Common myeloid progenitor, CD34-positive (primary cell): ENCODE data around the gene EAF2.

Experiments
- CTCF ChIA-PET: fragments of 350-600 bp; sonication (Branson Sonifier 250); formaldehyde crosslinking; loops from one replicate; lab custom pipeline; 2021; ENCODE audit warnings: antibody characterized with exemption; lab: Charles Lee
- POLR2A ChIA-PET: fragments of 350-600 bp; sonication (Branson Sonifier 250); formaldehyde crosslinking; loops from one replicate; lab custom pipeline; 2021; ENCODE audit warnings: antibody characterized with exemption; lab: Charles Lee
- DNase-seq, 3 donors: peaks; one replicate each; pipeline versions ENCODE4 v3.0.0 to v3.0.0-alpha.2; 2013
- H3K27ac ChIP-seq, 2 experiments: 1 replicate in 1 of 2; 2 replicates in 1 of 2; pipeline ENCODE4 v1.7.0; 2013; ENCODE audit warnings: inconsistent platforms in 2 of 2, low read length in 2 of 2, mild to moderate bottlenecking in 2 of 2, low read depth in 1 of 2, moderate library complexity in 1 of 2; ENCODE audit not compliant: severe bottlenecking in 2 of 2, insufficient read depth in 1 of 2, poor library complexity in 1 of 2
- H3K27me3 ChIP-seq, 5 experiments: replicated peaks in 2 of 5; 1 replicate in 3 of 5; 2 replicates in 2 of 5; pipeline versions ENCODE4 v1.6.1 to v1.7.0; 2013; ENCODE audit warnings: low read length in 4 of 5, mild to moderate bottlenecking in 2 of 5, moderate library complexity in 2 of 5, inconsistent platforms in 1 of 5; ENCODE audit not compliant: insufficient read depth in 5 of 5, control insufficient read depth in 4 of 5
- H3K36me3 ChIP-seq, 4 experiments: 1 replicate in 2 of 4; 2 replicates in 2 of 4; pipeline versions ENCODE4 v1.6.1 to v1.7.0; 2013; ENCODE audit warnings: low read length in 3 of 4, control low read depth in 1 of 4, mild to moderate bottlenecking in 1 of 4; ENCODE audit not compliant: control insufficient read depth in 4 of 4, insufficient read depth in 4 of 4
- H3K4me1 ChIP-seq, 4 experiments: 1 replicate in 3 of 4; 2 replicates in 1 of 4; pipeline versions ENCODE4 v1.6.1 to v1.7.1; 2013; ENCODE audit warnings: low read length in 3 of 4, mild to moderate bottlenecking in 3 of 4, control low read depth in 1 of 4, inconsistent platforms in 1 of 4, moderate library complexity in 1 of 4; ENCODE audit not compliant: control insufficient read depth in 4 of 4, insufficient read depth in 4 of 4; ENCODE audit errors: control extremely low read depth in 1 of 4
- H3K4me3 ChIP-seq, 7 experiments: 1 replicate in 4 of 7; 2 replicates in 3 of 7; pipeline versions ENCODE4 v1.5.1 to v1.7.0; 2013; ENCODE audit warnings: mild to moderate bottlenecking in 7 of 7, low read length in 6 of 7, moderate library complexity in 6 of 7, inconsistent platforms in 2 of 7, low read depth in 2 of 7, control low read depth in 1 of 7; ENCODE audit not compliant: insufficient read depth in 4 of 7, control insufficient read depth in 1 of 7; ENCODE audit errors: extremely low read depth in 1 of 7
- H3K9me3 ChIP-seq, 5 experiments: 1 replicate in 4 of 5; 2 replicates in 1 of 5; pipeline versions ENCODE4 v1.6.1 to v1.7.1; 2013; ENCODE audit warnings: low read length in 4 of 5, mild to moderate bottlenecking in 2 of 5, inconsistent platforms in 1 of 5, low read depth in 1 of 5, moderate library complexity in 1 of 5; ENCODE audit not compliant: control insufficient read depth in 4 of 5, insufficient read depth in 2 of 5; ENCODE audit errors: control extremely low read depth in 1 of 5
- WGBS: methylation state at CpG from one replicate; pipeline ENCODE4 v1.1.5; 2013; ENCODE audit not compliant: insufficient coverage; 5-methylcytosine and 5-hydroxymethylcytosine counted together

EAF2 gene

DNA sequence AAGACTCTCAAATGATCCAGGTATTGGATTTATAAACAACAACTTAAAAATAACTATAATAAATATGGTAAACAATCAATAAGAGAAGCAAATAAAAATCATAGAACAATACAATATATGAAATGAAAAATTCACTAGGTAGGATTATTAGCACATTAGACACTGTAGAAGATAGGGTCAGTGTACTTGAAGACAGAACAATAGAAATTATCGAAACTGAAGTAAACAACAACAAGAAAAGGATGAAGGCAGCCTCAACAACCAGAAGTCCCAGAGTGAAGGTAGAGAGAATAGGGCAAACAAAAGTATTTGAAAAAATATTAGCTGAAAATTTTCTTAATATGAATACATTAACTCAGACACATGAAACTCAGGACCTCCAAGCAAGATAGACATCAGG is 12.0 kb upstream of the EAF2 start:
- WGBS, result 100% methylated on average over 1 of the region's 1 CpG
- peaks cover 0 to 34% (median 6%) of the 10 kb centered on the region in 5 experiments for H3K9me3 ChIP-seq
- H3K36me3 ChIP-seq, result peaks cover 34 to 91% (median 61%) of the 10 kb centered on the region in 4 experiments
- H3K4me3 ChIP-seq, result no peak overlapping the region
- H3K27ac ChIP-seq, result no peak overlapping the region
- peaks cover 0 to 4% (median under 1%) of the 10 kb centered on the region in 4 experiments for H3K4me1 ChIP-seq
- DNase-seq, result peak in 1 of 3 donors; percentile 14
- ChIA-PET CTCF (no interaction called here), POLR2A (no interaction called here)
- H3K27me3 ChIP-seq, result no peaks in the 10 kb centered on the region

DNA sequence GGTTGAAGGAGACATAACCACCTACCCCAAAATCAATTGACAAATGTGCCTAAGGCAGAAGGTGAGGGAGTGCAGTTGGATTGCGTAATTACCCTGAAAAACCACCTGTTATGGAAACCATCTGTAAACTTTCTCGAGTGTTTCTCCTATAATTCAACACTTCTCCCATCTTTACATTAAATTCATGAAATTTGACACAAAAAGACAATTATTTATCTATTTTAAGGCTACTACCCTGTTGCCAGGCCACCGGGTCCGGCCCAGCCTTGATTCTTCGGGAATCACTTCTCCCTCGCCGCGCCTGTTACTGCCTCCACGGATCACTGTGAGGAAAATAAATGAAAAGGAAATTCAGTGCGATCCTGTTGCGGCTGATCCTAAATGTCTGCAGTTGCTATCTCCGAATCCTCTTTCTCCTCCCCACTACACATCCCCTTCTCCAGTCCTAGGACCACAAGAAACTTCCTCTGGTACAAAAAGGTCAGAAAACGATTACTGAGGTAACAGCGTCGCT is 795 bp upstream of the EAF2 start:
- DNase-seq, result peak in 2 of 3 donors; percentile 49 to 52
- peak overlapping the region; percentile 82 to 93 for H3K27ac ChIP-seq
- H3K36me3 ChIP-seq, result peaks cover 12 to 32% (median 15%) of the 10 kb centered on the region in 4 experiments
- no peaks in the 10 kb centered on the region for H3K9me3 ChIP-seq
- H3K4me3 ChIP-seq, result peak overlapping the region; percentile 58 to 100 (median 90)
- POLR2A ChIA-PET, result no interaction called here
- peaks cover 17 to 48% (median 27%) of the 10 kb centered on the region in 4 experiments for H3K4me1 ChIP-seq
- CTCF ChIA-PET, result no interaction called here
- 14% methylated on average over 15 of the region's 15 CpGs for WGBS
- H3K27me3 ChIP-seq, result no peaks in the 10 kb centered on the region

GRCh38 chr3:121835465-121835801 is 424 bp downstream of the EAF2 start:
- CTCF ChIA-PET, result no interaction called here
- Histone ChIP-seq H3K27ac (peak overlapping the region; percentile 82 to 88), H3K27me3 (no peaks in the 10 kb centered on the region), H3K36me3 (peaks cover 9 to 28% (median 18%) of the 10 kb centered on the region in 4 experiments), H3K9me3 (peaks cover 0 to 2% (median 0%) of the 10 kb centered on the region in 5 experiments), H3K4me3 (peak overlapping the region; percentile 56 to 100 (median 90)), H3K4me1 (peaks cover 17 to 48% (median 25%) of the 10 kb centered on the region in 4 experiments)
- POLR2A ChIA-PET, result interaction anchor here (1.0 kb wide), 1 partner anchor 10 kb away, joined by 3 read pairs; no protein-coding TSS in a partner anchor
- no peak for DNase-seq
- 0% methylated on average over 9 of the region's 11 CpGs for WGBS

DNA sequence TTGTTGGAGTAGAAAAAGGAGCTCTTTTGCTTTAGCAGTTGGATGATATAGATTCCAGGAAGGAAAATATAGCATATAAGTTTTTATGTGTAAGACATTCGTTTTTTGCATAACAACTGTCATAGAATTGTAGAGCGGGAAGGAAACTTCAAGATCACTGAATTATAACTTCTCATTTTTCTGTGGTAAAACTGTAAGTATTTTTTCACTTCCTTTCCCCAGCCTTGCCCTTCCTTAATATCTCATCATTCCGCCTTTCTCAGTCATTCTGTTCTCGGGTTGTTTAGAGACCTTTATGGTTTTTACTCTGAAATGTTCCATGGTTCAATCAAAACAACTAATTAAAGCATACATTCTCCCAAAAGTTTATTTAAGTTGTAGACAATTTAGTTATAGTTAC is 1.1 kb downstream of the EAF2 start:
- H3K27ac ChIP-seq, result peak overlapping the region; percentile 82 to 88
- H3K36me3 ChIP-seq, result peaks cover 9 to 23% (median 15%) of the 10 kb centered on the region in 4 experiments
- peaks cover 0 to 2% (median 0%) of the 10 kb centered on the region in 5 experiments for H3K9me3 ChIP-seq
- WGBS, result no CpG with 5 or more reads among the region's 4 CpGs
- POLR2A ChIA-PET, result interaction anchor here (0.6 to 1.0 kb wide), 2 partner anchors 9 to 38 kb away, joined by 3 read pairs; no protein-coding TSS in a partner anchor
- CTCF ChIA-PET, result no interaction called here
- H3K4me1 ChIP-seq, result peaks cover 17 to 48% (median 25%) of the 10 kb centered on the region in 4 experiments
- peak; percentile 25 to 72 (median 62) for DNase-seq
- H3K4me3 ChIP-seq, result peak overlapping the region in 6 of 7 experiments; percentile 79 to 100 (median 94)
- no peaks in the 10 kb centered on the region for H3K27me3 ChIP-seq

DNA sequence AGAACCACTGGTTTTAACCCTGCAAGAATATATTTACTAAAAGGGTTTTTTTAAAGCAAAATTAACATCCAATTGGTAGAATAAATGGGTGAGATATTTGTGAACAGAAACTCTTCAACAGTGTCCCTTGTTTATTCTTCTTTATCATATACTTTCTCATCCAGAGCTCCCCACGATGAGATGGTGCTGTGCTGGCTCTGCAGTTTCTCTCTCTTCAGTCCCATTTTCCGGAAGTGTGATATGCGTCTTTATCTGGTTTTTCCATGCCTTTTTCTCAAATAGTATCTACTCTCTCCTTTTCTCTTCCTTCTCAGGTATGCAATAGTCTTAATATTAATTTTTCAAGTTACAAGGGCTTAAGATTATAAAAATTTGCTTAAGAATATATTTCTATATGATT is 1.5 kb downstream of the EAF2 start:
- Histone ChIP-seq H3K9me3 (peaks cover 0 to 2% (median 0%) of the 10 kb centered on the region in 5 experiments), H3K4me3 (peak overlapping the region in 6 of 7 experiments; percentile 79 to 100 (median 94)), H3K4me1 (peaks cover 17 to 46% (median 25%) of the 10 kb centered on the region in 4 experiments), H3K27ac (peak overlapping the region; percentile 82 to 88), H3K36me3 (peaks cover 9 to 19% (median 13%) of the 10 kb centered on the region in 4 experiments), H3K27me3 (no peaks in the 10 kb centered on the region)
- WGBS, result 0% methylated on average over 1 of the region's 3 CpGs
- peak in 2 of 3 donors; percentile 9 to 25 for DNase-seq
- CTCF ChIA-PET, result no interaction called here
- POLR2A ChIA-PET, result interaction anchor here (0.6 to 1.0 kb wide), 2 partner anchors 9 to 37 kb away, joined by 3 read pairs; no protein-coding TSS in a partner anchor

DNA sequence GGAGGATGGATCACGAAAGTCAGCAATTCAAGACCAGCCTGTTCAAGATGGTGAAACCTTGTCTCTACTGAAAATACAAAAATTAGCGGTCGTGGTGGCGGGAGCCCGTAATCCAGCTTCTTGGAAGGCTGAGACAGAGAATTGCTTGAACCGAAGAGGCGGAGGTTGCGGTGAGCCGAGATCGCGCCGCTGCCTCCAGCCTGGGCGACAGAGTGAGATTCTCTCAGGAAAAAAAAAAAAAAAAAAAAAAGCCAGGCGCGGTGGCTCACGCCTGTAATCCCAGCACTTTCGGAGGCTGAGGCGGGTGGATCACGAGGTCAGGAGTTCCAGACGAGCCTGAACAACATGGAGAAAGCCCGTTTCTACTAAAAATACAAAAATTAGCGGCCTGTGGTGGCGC is 5.0 kb downstream of the EAF2 start:
- whole genome bisulfite sequencing, result 96% methylated on average over 10 of the region's 23 CpGs
- CTCF ChIA-PET, result no interaction called here

DNA sequence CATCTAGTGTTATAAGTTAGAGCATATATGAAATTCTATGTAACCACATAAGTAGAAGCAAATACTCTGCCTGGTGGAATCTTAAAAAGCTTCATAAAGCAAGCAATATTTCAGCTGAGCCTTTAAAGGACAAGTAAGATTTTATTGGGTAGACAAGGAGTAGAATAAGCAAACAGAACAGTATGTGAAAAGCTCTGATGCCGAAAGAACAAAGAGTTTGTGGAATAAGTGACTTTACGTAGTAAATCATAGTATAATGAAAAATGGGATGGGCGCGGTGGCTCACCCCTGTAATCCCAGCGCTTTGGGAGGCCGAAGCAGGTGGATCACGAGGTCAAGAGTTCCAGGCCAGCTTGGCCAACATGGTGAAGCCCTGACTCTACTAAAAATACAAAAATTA is 9.9 kb downstream of the EAF2 start:
- CTCF ChIA-PET, result interaction anchor here (0.7 kb wide), 1 partner anchor 18 kb away, joined by 3 read pairs; no protein-coding TSS in a partner anchor
- Histone ChIP-seq H3K27me3 (no peaks in the 10 kb centered on the region), H3K36me3 (peaks cover 12 to 40% (median 24%) of the 10 kb centered on the region in 4 experiments), H3K4me1 (peaks cover 0 to 4% (median 0%) of the 10 kb centered on the region in 4 experiments), H3K27ac (no peak overlapping the region), H3K9me3 (no peaks in the 10 kb centered on the region), H3K4me3 (no peak overlapping the region)
- 100% methylated on average over 7 of the region's 7 CpGs for WGBS
- no peak for DNase-seq
- POLR2A ChIA-PET, result interaction anchor here (1.5 kb wide), 1 partner anchor 9 kb away, joined by 3 read pairs; no protein-coding TSS in a partner anchor

More for the DNA sequence above, 5.0 kb downstream of the EAF2 start:
- H3K36me3 ChIP-seq, result peaks cover 9 to 16% (median 10%) of the 10 kb centered on the region in 4 experiments
- no peaks in the 10 kb centered on the region for H3K27me3 ChIP-seq
- POLR2A ChIA-PET, result no interaction called here
- H3K4me1 ChIP-seq, result peaks cover 9 to 31% (median 18%) of the 10 kb centered on the region in 4 experiments
- peaks cover 0 to 2% (median 0%) of the 10 kb centered on the region in 5 experiments for H3K9me3 ChIP-seq
- DNase-seq, result no peak
- no peak overlapping the region for H3K27ac ChIP-seq
- H3K4me3 ChIP-seq, result no peak overlapping the region
